Epithelial cell of esophagus (primary cell): ENCODE measurements around the gene MBP.
A peak's percentile ranks its signal among the peaks of the same experiment; 100 is the strongest.

Experiments
- DNase-seq: peaks from one replicate; pipeline ENCODE4 v3.0.0; 2010; ENCODE audit warnings: low read depth
- H3K4me3 ChIP-seq: 2 replicates; pipeline ENCODE4 v1.5.1; 2011; ENCODE audit warnings: mild to moderate bottlenecking, low read length, control low read depth
- TF ChIP-seq, protein P1 (sequence below): IDR thresholded peaks from 2 replicates; pipeline ENCODE4 v1.5.1; 2011; ENCODE audit warnings: low read depth, mild to moderate bottlenecking, low read length, control low read depth, inconsistent platforms; ENCODE audit not compliant: insufficient read depth; ENCODE audit errors: missing control alignments

Gene MBP

DNA sequence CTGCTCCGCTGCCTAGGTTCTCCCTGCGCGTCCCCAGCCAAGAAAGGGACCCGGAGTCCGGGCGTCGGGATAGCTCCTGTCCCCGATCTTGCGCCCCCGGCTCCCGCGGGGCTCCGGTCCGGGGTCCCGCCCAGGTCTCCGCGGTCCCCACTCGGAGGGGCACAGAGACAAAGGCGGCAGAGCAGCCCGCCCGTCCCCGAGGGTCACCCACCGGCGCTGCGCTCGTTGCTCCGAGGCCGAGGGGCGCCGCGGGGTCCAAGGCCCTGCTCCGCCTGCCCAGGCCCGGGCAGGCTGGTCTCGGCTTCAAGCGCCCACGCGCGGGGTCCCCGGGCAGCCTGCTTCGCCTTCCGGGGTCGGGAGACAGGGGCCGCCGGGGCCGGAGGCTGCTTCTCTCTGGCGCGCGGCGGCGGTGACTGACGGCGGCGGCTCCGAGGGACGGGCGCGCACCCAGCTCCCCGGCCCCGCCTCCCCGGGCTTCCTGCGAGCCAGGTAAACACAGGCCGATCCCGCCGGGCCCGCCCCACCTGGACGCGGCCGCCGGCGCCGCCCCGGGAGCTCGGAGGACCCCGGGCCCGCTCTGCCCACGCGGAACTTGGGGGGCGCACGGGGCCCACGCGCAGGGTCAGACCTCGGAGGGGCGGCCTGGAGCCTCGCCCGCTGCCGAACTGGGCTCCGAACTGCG, at the start of gene MBP:
MBP (minus strand) TSS at position 415 of the 682 bp plus-strand sequence. CDS start 27,522 bp downstream, outside the sequence.
- DNase-seq, result peak; percentile 84
- peak within 1 kb of the TSS; percentile 71 for H3K4me3 ChIP-seq
- TF ChIP-seq, protein P1, sequence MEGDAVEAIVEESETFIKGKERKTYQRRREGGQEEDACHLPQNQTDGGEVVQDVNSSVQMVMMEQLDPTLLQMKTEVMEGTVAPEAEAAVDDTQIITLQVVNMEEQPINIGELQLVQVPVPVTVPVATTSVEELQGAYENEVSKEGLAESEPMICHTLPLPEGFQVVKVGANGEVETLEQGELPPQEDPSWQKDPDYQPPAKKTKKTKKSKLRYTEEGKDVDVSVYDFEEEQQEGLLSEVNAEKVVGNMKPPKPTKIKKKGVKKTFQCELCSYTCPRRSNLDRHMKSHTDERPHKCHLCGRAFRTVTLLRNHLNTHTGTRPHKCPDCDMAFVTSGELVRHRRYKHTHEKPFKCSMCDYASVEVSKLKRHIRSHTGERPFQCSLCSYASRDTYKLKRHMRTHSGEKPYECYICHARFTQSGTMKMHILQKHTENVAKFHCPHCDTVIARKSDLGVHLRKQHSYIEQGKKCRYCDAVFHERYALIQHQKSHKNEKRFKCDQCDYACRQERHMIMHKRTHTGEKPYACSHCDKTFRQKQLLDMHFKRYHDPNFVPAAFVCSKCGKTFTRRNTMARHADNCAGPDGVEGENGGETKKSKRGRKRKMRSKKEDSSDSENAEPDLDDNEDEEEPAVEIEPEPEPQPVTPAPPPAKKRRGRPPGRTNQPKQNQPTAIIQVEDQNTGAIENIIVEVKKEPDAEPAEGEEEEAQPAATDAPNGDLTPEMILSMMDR, result no peak

DNA sequence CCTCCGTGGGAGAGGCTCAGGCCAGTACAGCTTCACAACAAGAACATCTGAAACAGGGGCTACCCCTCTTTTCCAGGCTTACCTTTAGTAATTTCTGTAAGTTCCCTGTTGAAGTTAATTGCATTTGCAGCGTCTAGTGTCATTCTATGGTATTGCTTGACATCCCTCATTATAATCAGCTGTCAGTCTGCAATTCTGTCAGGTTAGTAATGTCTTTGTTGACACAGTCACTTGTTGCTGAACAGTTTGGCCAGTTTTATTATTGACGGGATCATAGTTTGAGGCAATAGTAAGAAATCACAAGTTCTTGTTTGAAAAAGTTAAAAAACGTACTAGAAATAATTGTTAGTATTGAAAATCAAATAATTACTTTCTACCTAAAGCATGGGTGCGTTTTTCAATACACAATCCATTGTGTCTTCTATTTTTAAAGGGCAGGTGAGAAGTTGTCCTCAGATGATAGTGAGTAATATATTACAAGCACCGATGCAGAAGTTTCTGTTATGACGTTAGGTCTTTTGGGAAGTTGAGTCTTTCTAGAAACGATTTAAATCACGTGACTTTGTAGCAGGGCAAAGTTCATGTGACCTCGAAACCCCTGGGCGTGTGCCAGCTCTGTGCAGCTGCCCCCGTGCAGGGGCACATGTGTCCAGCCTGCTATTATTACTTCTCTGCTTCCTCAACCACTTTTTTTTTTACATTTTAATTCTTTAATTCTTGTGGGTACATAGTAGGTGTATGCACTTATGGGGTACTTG, 49.5 kb upstream of the MBP start:
- DNase-seq, result no peak
- TF ChIP-seq, protein P1, result no peak
- no peak overlapping the region for H3K4me3 ChIP-seq

DNA sequence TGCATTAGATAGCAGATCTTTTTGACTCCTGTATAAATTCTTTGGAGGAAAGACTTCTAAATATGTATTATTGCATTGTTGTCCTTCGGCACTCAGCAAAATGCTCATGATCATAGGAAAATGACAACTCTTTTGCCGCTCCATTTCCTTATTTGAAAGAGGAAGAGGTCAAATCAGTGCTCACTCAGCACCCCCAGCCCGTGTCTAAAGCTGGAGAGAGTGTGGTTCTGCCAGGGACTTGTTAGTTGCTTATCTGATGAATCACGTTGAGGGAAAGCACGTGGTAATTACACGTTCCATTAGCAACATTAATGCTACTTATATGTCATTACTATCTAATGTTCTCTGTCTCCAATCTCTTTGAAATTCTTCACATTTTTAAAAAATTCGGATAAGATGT, 46.0 kb upstream of the MBP start:
- TF ChIP-seq, protein P1, result no peak
- peak; percentile 51 for DNase-seq
- H3K4me3 ChIP-seq, result no peak overlapping the region

DNA sequence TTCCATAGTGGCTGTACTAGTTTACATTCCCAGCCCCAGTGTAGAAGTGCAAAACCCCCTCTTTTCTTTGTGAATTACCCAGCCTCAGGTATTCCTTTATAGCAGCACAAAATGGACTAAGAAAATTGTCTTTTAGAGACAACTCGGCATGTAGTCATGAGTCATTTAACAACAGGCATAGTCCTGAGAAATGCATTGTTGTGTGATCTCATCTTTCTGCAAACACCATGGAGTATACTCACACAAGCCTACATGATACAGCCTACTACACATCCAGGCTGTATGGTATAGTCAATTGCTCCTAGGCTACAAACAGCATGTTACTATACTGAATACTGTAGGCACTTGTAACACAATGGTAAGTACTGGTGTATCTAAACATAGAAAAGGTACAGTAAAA, 44.4 kb upstream of the MBP start:
- TF ChIP-seq, protein P1, result no peak
- peak; percentile 90 for DNase-seq
- no peak overlapping the region for H3K4me3 ChIP-seq

DNA sequence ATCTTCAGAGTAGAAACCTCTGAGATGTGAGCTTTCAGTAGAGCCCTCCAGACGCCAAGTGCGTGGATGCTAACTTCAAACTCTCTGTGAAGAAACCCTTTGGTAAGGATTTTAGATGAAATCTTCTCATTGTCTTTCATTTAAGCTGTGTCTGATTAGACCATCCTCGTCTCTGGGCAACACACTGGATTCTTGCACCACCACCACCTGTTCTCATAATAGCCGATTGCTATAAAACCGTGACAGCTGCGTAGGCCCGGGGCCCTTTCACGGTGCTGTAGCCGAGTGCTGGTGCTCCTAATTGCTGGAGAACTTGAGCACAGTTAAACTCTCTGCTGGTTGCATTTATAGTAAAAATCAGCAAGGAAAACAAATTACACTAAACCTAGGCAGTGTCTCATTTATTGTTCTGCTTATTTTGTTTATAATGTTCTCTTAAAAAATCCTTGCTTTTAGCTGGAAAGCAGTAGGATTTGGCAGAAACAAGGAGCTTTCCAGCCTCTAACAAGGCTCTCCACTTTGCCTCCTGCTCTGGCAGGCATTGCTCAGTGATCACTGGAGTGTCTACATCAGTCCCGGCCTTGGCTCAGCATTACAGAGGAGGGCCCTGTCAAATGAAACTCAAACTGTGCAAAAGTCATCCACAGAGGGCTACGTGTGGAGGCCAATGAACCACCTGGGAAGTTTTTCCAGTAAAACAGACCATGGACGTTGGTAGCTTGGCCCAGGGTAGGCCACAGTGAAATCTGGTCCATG, 40.9 kb upstream of the MBP start:
- TF ChIP-seq, protein P1, result no peak

DNA sequence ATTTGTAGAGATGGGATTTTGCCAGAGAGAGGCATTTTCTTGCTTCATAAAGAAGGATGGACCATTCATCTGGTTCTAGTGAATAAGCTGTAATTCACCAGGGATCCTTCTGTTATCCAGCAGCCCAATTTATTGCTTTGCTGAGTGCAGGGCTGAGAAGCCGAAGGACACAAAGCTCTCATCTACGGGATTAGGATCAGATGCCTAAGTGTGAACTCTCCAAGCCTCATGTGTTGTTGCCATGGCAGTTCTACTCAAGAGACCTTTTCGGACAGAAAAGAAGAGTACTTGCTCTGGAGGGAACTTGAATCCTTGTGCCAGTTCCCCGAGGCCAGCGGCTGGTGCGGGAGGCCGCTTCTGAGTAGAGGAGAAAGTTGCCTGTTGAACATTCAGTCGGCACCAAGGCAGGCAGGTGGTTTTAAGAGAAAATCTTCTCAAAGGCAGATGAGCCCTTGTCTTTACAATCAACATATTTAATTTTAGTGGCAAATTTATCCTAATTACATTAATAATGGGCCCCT, 38.4 kb upstream of the MBP start:
- DNase-seq, result no peak

More for the DNA sequence above, 40.9 kb upstream of the MBP start:
- DNase-seq, result no peak
- no peak overlapping the region for H3K4me3 ChIP-seq

More for the DNA sequence above, 38.4 kb upstream of the MBP start:
- TF ChIP-seq, protein P1, result no peak
- no peak overlapping the region for H3K4me3 ChIP-seq
